CD8-positive, alpha-beta memory T cell (primary cell): ENCODE results near the gene MYO18B. TPM values are rescaled to one million over a fixed set of nuclear protein-coding genes. Genes with fewer than 3 reads are reported as not detected.

Experiments
- CTCF ChIA-PET: fragments of 350-600 bp; sonication (Branson Sonifier 250); formaldehyde crosslinking; loops from one replicate; lab custom pipeline; 2021; ENCODE audit warnings: antibody characterized with exemption; lab: Charles Lee
- POLR2A ChIA-PET: fragments of 350-600 bp; sonication (Branson Sonifier 250); formaldehyde crosslinking; loops from one replicate; lab custom pipeline; 2021; ENCODE audit warnings: antibody characterized with exemption; lab: Charles Lee
- DNase-seq, 5 donors: peaks; one replicate each; pipeline versions ENCODE4 v3.0.0 to v3.0.0-alpha.2; 2020 to 2022; ENCODE audit warnings: mixed read lengths in 1 of 5
- H3K27ac ChIP-seq: one replicate; pipeline ENCODE4 v1.7.0; 2013; ENCODE audit warnings: low read depth, mild to moderate bottlenecking, low read length, moderate library complexity
- H3K27me3 ChIP-seq: 2 replicates; pipeline ENCODE4 v1.7.0; 2013; ENCODE audit warnings: low read length, mild to moderate bottlenecking; ENCODE audit not compliant: insufficient read depth, poor library complexity, severe bottlenecking
- H3K36me3 ChIP-seq: 2 replicates; pipeline ENCODE4 v1.7.0; 2013; ENCODE audit warnings: mild to moderate bottlenecking, low read length, moderate library complexity; ENCODE audit not compliant: insufficient read depth
- H3K4me1 ChIP-seq: 2 replicates; pipeline ENCODE4 v1.7.0; 2013; ENCODE audit warnings: mild to moderate bottlenecking, low read length, moderate library complexity; ENCODE audit not compliant: insufficient read depth
- H3K4me3 ChIP-seq: 2 replicates; pipeline ENCODE4 v1.7.0; 2013; ENCODE audit warnings: mild to moderate bottlenecking, low read length
- H3K9me3 ChIP-seq: 2 replicates; pipeline ENCODE4 v1.7.0; 2013; ENCODE audit warnings: mild to moderate bottlenecking, low read length
- H3K27ac Mint-ChIP-seq, 8 donors: one replicate each; pipeline ENCODE4 v1.8.0; 2020 to 2021; ENCODE audit warnings: mixed read lengths in 8 of 8, mild to moderate bottlenecking in 6 of 8, inconsistent platforms in 3 of 8, moderate library complexity in 3 of 8
- H3K27me3 Mint-ChIP-seq, 2 donors: one replicate each; pipeline ENCODE4 v1.8.0; 2020 to 2021; ENCODE audit warnings: mixed read lengths in 2 of 2, mild to moderate bottlenecking in 1 of 2, moderate library complexity in 1 of 2
- H3K36me3 Mint-ChIP-seq, 3 donors: one replicate each; pipeline ENCODE4 v1.8.0; 2020 to 2021; ENCODE audit warnings: mixed read lengths in 3 of 3, inconsistent platforms in 1 of 3, mild to moderate bottlenecking in 1 of 3
- H3K4me1 Mint-ChIP-seq, 3 donors: one replicate each; pipeline ENCODE4 v1.8.0; 2020 to 2021; ENCODE audit warnings: mixed read lengths in 3 of 3, inconsistent platforms in 1 of 3, mild to moderate bottlenecking in 1 of 3
- H3K4me3 Mint-ChIP-seq, 7 donors: one replicate each; pipeline ENCODE4 v1.8.0; 2020 to 2021; ENCODE audit warnings: mixed read lengths in 7 of 7, mild to moderate bottlenecking in 6 of 7, moderate library complexity in 4 of 7, inconsistent platforms in 2 of 7
- H3K9me3 Mint-ChIP-seq, 5 donors: one replicate each; pipeline ENCODE4 v1.8.0; 2020 to 2022; ENCODE audit warnings: mixed read lengths in 5 of 5, mild to moderate bottlenecking in 3 of 5, moderate library complexity in 2 of 5, inconsistent platforms in 1 of 5
- polyA plus RNA-seq: library from polyadenylated mRNA; unstranded; fragments of 300-500 nt; fragmentation: Illumina TruSeq; gene quantifications from one replicate; pipeline ENCODE4 v1.2.3, GENCODE V29; 2021
- total RNA-seq, 2 experiments: library from RNA; stranded (reverse); gene quantifications; one replicate each; pipeline ENCODE4 v1.2.3, GENCODE V29; 2021

Gene MYO18B
- total and polyA plus RNA-seq, 3 experiments from 2014 or later: 0.06 to 0.84 (median 0.59) TPM

DNA sequence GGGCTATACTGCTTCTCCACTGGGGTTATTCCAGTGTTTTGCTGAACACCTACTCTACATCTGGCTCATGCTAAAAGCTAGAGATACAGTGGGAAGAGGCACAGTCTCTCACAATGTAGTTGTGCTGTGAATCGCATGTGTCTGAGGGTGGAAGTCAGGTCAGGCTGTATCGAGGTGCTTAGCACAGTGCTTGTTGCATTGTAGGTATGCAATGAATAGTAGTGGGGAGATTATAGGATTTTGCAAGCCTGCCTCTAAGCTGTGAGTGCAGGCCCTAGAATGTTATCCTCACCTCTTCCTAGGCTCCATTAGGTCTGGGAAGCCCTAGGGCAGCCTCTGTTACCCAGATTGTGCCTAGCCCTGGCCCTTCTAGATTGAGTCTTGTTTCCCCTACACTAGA lies 37.4 kb downstream of the MYO18B start:
- no peaks in the 10 kb centered on the region for H3K4me1 Mint-ChIP-seq
- no peak overlapping the region for H3K4me3 Mint-ChIP-seq
- H3K27me3 Mint-ChIP-seq: peaks cover 3 to 6% of the 10 kb centered on the region in 2 donors
- no peaks in the 10 kb centered on the region for H3K9me3 Mint-ChIP-seq
- POLR2A ChIA-PET: no interaction called here
- Histone ChIP-seq H3K9me3 (no peaks in the 10 kb centered on the region), H3K27me3 (no peaks in the 10 kb centered on the region), H3K4me3 (no peak overlapping the region), H3K27ac (no peak overlapping the region), H3K4me1 (no peaks in the 10 kb centered on the region), H3K36me3 (no peaks in the 10 kb centered on the region)
- no peak overlapping the region for H3K27ac Mint-ChIP-seq
- CTCF ChIA-PET: no interaction called here
- no peaks in the 10 kb centered on the region for H3K36me3 Mint-ChIP-seq
- no peak for DNase-seq

GRCh38 chr22:25779890-25780289 lies 37.9 kb downstream of the MYO18B start:
- no peak overlapping the region for H3K27ac Mint-ChIP-seq
- no peak for DNase-seq
- H3K9me3 ChIP-seq: no peaks in the 10 kb centered on the region
- H3K4me1 ChIP-seq: no peaks in the 10 kb centered on the region
- no peaks in the 10 kb centered on the region for H3K4me1 Mint-ChIP-seq
- no peaks in the 10 kb centered on the region for H3K27me3 ChIP-seq
- ChIA-PET POLR2A (no interaction called here), CTCF (no interaction called here)
- peaks cover 3 to 7% of the 10 kb centered on the region in 2 donors for H3K27me3 Mint-ChIP-seq
- H3K36me3 ChIP-seq: no peaks in the 10 kb centered on the region
- no peak overlapping the region for H3K4me3 ChIP-seq
- no peaks in the 10 kb centered on the region for H3K36me3 Mint-ChIP-seq
- no peaks in the 10 kb centered on the region for H3K9me3 Mint-ChIP-seq
- H3K4me3 Mint-ChIP-seq: no peak overlapping the region
- H3K27ac ChIP-seq: no peak overlapping the region

GRCh38 chr22:25780673-25781072 lies 38.7 kb downstream of the MYO18B start:
- no peak overlapping the region for H3K4me3 ChIP-seq
- H3K27me3 ChIP-seq: no peaks in the 10 kb centered on the region
- no peak overlapping the region for H3K27ac ChIP-seq
- no peak for DNase-seq
- Mint-ChIP-seq H3K27me3 (peaks cover 9 to 11% of the 10 kb centered on the region in 2 donors), H3K4me1 (no peaks in the 10 kb centered on the region), H3K36me3 (no peaks in the 10 kb centered on the region), H3K9me3 (no peaks in the 10 kb centered on the region), H3K4me3 (no peak overlapping the region), H3K27ac (peak overlapping the region in 1 of 8 donors; percentile 61)
- CTCF ChIA-PET: no interaction called here
- no peaks in the 10 kb centered on the region for H3K36me3 ChIP-seq
- no peaks in the 10 kb centered on the region for H3K4me1 ChIP-seq
- POLR2A ChIA-PET: no interaction called here
- H3K9me3 ChIP-seq: no peaks in the 10 kb centered on the region

- no peak for DNase-seq
- H3K4me3 ChIP-seq: no peak overlapping the region
- no peak overlapping the region for H3K27ac Mint-ChIP-seq
- CTCF ChIA-PET: interaction anchor here (1.4 kb wide), 1 partner anchor 9 kb away, joined by 6 read pairs; no protein-coding TSS in a partner anchor
- H3K9me3 Mint-ChIP-seq: no peaks in the 10 kb centered on the region
- H3K27ac ChIP-seq: no peak overlapping the region
- H3K27me3 Mint-ChIP-seq: peaks cover 9 to 15% of the 10 kb centered on the region in 2 donors
- H3K4me1 Mint-ChIP-seq: no peaks in the 10 kb centered on the region
- no peaks in the 10 kb centered on the region for H3K36me3 ChIP-seq
- H3K36me3 Mint-ChIP-seq: no peaks in the 10 kb centered on the region
- no peaks in the 10 kb centered on the region for H3K9me3 ChIP-seq
- no peaks in the 10 kb centered on the region for H3K27me3 ChIP-seq
- no peaks in the 10 kb centered on the region for H3K4me1 ChIP-seq
- POLR2A ChIA-PET: no interaction called here
- no peak overlapping the region for H3K4me3 Mint-ChIP-seq
These were observed 39.8 kb downstream of the MYO18B start for GRCh38 chr22:25781801-25782200.

GRCh38 chr22:25782831-25783230 lies 40.8 kb downstream of the MYO18B start:
- no peaks in the 10 kb centered on the region for H3K36me3 Mint-ChIP-seq
- ChIA-PET CTCF (no interaction called here), POLR2A (no interaction called here)
- H3K4me3 Mint-ChIP-seq: no peak overlapping the region
- Histone ChIP-seq H3K4me3 (no peak overlapping the region), H3K27me3 (no peaks in the 10 kb centered on the region), H3K9me3 (no peaks in the 10 kb centered on the region), H3K4me1 (no peaks in the 10 kb centered on the region), H3K36me3 (no peaks in the 10 kb centered on the region), H3K27ac (no peak overlapping the region)
- no peak overlapping the region for H3K27ac Mint-ChIP-seq
- H3K9me3 Mint-ChIP-seq: no peaks in the 10 kb centered on the region
- no peak for DNase-seq
- H3K27me3 Mint-ChIP-seq: peaks cover 9 to 17% of the 10 kb centered on the region in 2 donors
- H3K4me1 Mint-ChIP-seq: no peaks in the 10 kb centered on the region

GRCh38 chr22:25783856-25784255 lies 41.9 kb downstream of the MYO18B start:
- Mint-ChIP-seq H3K27me3 (peaks cover 9 to 17% of the 10 kb centered on the region in 2 donors), H3K36me3 (no peaks in the 10 kb centered on the region), H3K4me1 (no peaks in the 10 kb centered on the region), H3K9me3 (no peaks in the 10 kb centered on the region), H3K4me3 (no peak overlapping the region), H3K27ac (no peak overlapping the region)
- H3K36me3 ChIP-seq: no peaks in the 10 kb centered on the region
- H3K27ac ChIP-seq: no peak overlapping the region
- no peak overlapping the region for H3K4me3 ChIP-seq
- no peaks in the 10 kb centered on the region for H3K9me3 ChIP-seq
- ChIA-PET CTCF (no interaction called here), POLR2A (no interaction called here)
- H3K27me3 ChIP-seq: no peaks in the 10 kb centered on the region
- no peak for DNase-seq
- no peaks in the 10 kb centered on the region for H3K4me1 ChIP-seq

- no peak overlapping the region for H3K27ac ChIP-seq
- no peak for DNase-seq
- Mint-ChIP-seq H3K36me3 (no peaks in the 10 kb centered on the region), H3K27me3 (peaks cover 6 to 14% of the 10 kb centered on the region in 2 donors), H3K4me3 (no peak overlapping the region), H3K9me3 (no peaks in the 10 kb centered on the region), H3K4me1 (no peaks in the 10 kb centered on the region), H3K27ac (no peak overlapping the region)
- ChIA-PET CTCF (no interaction called here), POLR2A (no interaction called here)
- no peaks in the 10 kb centered on the region for H3K27me3 ChIP-seq
- no peaks in the 10 kb centered on the region for H3K36me3 ChIP-seq
- no peaks in the 10 kb centered on the region for H3K4me1 ChIP-seq
- H3K9me3 ChIP-seq: no peaks in the 10 kb centered on the region
- no peak overlapping the region for H3K4me3 ChIP-seq
These were observed 44.2 kb downstream of the MYO18B start for GRCh38 chr22:25786165-25786564.

GRCh38 chr22:25791556-25791955 lies 49.6 kb downstream of the MYO18B start:
- ChIA-PET CTCF (interaction anchor here (1.2 kb wide), 1 partner anchor 18 kb away, joined by 4 read pairs; no protein-coding TSS in a partner anchor), POLR2A (no interaction called here)
- DNase-seq: no peak
- Histone ChIP-seq H3K9me3 (no peaks in the 10 kb centered on the region), H3K4me1 (no peaks in the 10 kb centered on the region), H3K36me3 (no peaks in the 10 kb centered on the region), H3K4me3 (no peak overlapping the region), H3K27me3 (no peaks in the 10 kb centered on the region), H3K27ac (no peak overlapping the region)
- Mint-ChIP-seq H3K27ac (no peak overlapping the region), H3K27me3 (peaks cover 0 to 2% of the 10 kb centered on the region in 2 donors), H3K36me3 (no peaks in the 10 kb centered on the region), H3K4me3 (no peak overlapping the region), H3K9me3 (no peaks in the 10 kb centered on the region), H3K4me1 (no peaks in the 10 kb centered on the region)

GRCh38 chr22:25795478-25795877 lies 53.5 kb downstream of the MYO18B start:
- POLR2A ChIA-PET: no interaction called here

More at GRCh38 chr22:25795478-25795877, 53.5 kb downstream of the MYO18B start:
- Histone ChIP-seq H3K9me3 (no peaks in the 10 kb centered on the region), H3K27me3 (no peaks in the 10 kb centered on the region), H3K4me1 (no peaks in the 10 kb centered on the region), H3K27ac (no peak overlapping the region), H3K4me3 (no peak overlapping the region), H3K36me3 (no peaks in the 10 kb centered on the region)
- peaks cover 0 to 9% of the 10 kb centered on the region in 2 donors for H3K27me3 Mint-ChIP-seq
- CTCF ChIA-PET: no interaction called here
- DNase-seq: no peak
- no peaks in the 10 kb centered on the region for H3K4me1 Mint-ChIP-seq
- H3K4me3 Mint-ChIP-seq: no peak overlapping the region
- H3K9me3 Mint-ChIP-seq: no peaks in the 10 kb centered on the region
- H3K27ac Mint-ChIP-seq: no peak overlapping the region
- no peaks in the 10 kb centered on the region for H3K36me3 Mint-ChIP-seq
